NCI-H2107 (cell line): Measurements from ENCODE around the gene NUSAP1.
"Not testable (repeated sequence)": the region's sequence is repeated elsewhere in the genome, so short reads cannot be mapped to it uniquely, and the experiment has no call there.

ENCODE experiments used
- DNase-seq: peaks from one replicate; lab custom pipeline; 2025; lab: John Stamatoyannopoulos, UW

NUSAP1 gene

GRCh38 chr15:41333026-41333562, 413 bp downstream of the NUSAP1 start:
- DNase-seq = peak; percentile 14

- DNase-seq = no peak
Observed at GRCh38 chr15:41334293-41335120, 1.8 kb downstream of the NUSAP1 start.

- DNase-seq = no peak
Observed at GRCh38 chr15:41336549-41336948, 3.9 kb downstream of the NUSAP1 start.

GRCh38 chr15:41337047-41337446, 4.4 kb downstream of the NUSAP1 start:
- DNase-seq = no peak

- no peak for DNase-seq
Observed at GRCh38 chr15:41337631-41338522, 5.2 kb downstream of the NUSAP1 start.

GRCh38 chr15:41340189-41340695, 7.6 kb downstream of the NUSAP1 start:
- DNase-seq = no peak

GRCh38 chr15:41341519-41341918, 8.8 kb downstream of the NUSAP1 start:
- no peak for DNase-seq

- no peak for DNase-seq
Observed at GRCh38 chr15:41347236-41347635, 14.6 kb downstream of the NUSAP1 start.

GRCh38 chr15:41350057-41350717, 17.5 kb downstream of the NUSAP1 start:
- DNase-seq = no peak

GRCh38 chr15:41354371-41354770, 21.7 kb downstream of the NUSAP1 start:
- DNase-seq = no peak

- no peak for DNase-seq
Observed at GRCh38 chr15:41367418-41367817, 34.7 kb downstream of the NUSAP1 start.

- DNase-seq = no peak
Observed at GRCh38 chr15:41377978-41378377, 45.3 kb downstream of the NUSAP1 start.

- not testable (repeated sequence) for DNase-seq
Observed at GRCh38 chr15:41383974-41384749, 51.5 kb downstream of the NUSAP1 start.

GRCh38 chr15:41387646-41388045, 55.0 kb downstream of the NUSAP1 start:
- no peak for DNase-seq

- no peak for DNase-seq
Observed at GRCh38 chr15:41392659-41393058, 60.0 kb downstream of the NUSAP1 start.

GRCh38 chr15:41394924-41395323, 62.2 kb downstream of the NUSAP1 start:
- DNase-seq = no peak

- no peak for DNase-seq
Observed at GRCh38 chr15:41396111-41396510, 63.4 kb downstream of the NUSAP1 start.

- DNase-seq = no peak
Observed at GRCh38 chr15:41401904-41402267, 69.2 kb downstream of the NUSAP1 start.

- no peak for DNase-seq
Observed at GRCh38 chr15:41407341-41407740, 74.7 kb downstream of the NUSAP1 start.

- DNase-seq = no peak
Observed at GRCh38 chr15:41408234-41408641, 75.6 kb downstream of the NUSAP1 start.

GRCh38 chr15:41411031-41411430, 78.3 kb downstream of the NUSAP1 start:
- DNase-seq = no peak
